ENCODE measurements around the gene BCL2L12. TPM values are rescaled to one million over a fixed set of nuclear protein-coding genes. Genes with fewer than 3 reads are reported as not detected.

The BCL2L12 gene
- total RNA-seq, 1 donor: 5.1 TPM

GRCh38 chr19:49679771-49680413 lies 14.2 kb downstream of the BCL2L12 start:
- Histone ChIP-seq H3K27me3 (ENCODE audit: insufficient read depth, low read length) (no peaks in the 10 kb centered on the region), H3K4me2 (ENCODE audit: insufficient read depth, low read length) (peak overlapping the region; percentile 68), H3K4me3 (ENCODE audit: insufficient read depth, low read length) (peak overlapping the region; percentile 56), H3K36me3 (ENCODE audit: insufficient read depth, low read length) (peaks cover 29% of the 10 kb centered on the region), H2AFZ (ENCODE audit: low read length) (no peak overlapping the region), H3K9me3 (ENCODE audit: low read depth, low read length) (no peaks in the 10 kb centered on the region), H3K27ac (ENCODE audit: low read depth, low read length) (peak overlapping the region; percentile 61), H4K20me1 (ENCODE audit: insufficient read depth, low read length) (peaks cover 40% of the 10 kb centered on the region), H3K79me2 (ENCODE audit: insufficient read depth, low read length) (peaks cover 49% of the 10 kb centered on the region), H3K4me1 (ENCODE audit: insufficient read depth, low read length) (peaks cover 25% of the 10 kb centered on the region)
- no peak for TF ChIP-seq CTCF (IDR thresholded peaks at IDR 0.05; ENCODE audit: extremely low read depth, low read depth, low read length)
- peak; percentile 66 for DNase-seq (ENCODE audit: insufficient read length, low spot score, missing footprints)

- peaks cover 41% of the 10 kb centered on the region for H4K20me1 ChIP-seq (ENCODE audit: insufficient read depth, low read length)
- H3K4me2 ChIP-seq (ENCODE audit: insufficient read depth, low read length): peak overlapping the region; percentile 68
- TF ChIP-seq CTCF (IDR thresholded peaks at IDR 0.05; ENCODE audit: extremely low read depth, low read depth, low read length): peak; percentile 97
- H3K4me1 ChIP-seq (ENCODE audit: insufficient read depth, low read length): peaks cover 25% of the 10 kb centered on the region
- peaks cover 49% of the 10 kb centered on the region for H3K79me2 ChIP-seq (ENCODE audit: insufficient read depth, low read length)
- H3K27ac ChIP-seq (ENCODE audit: low read depth, low read length): peak overlapping the region; percentile 61
- no peak overlapping the region for H2AFZ ChIP-seq (ENCODE audit: low read length)
- DNase-seq (ENCODE audit: insufficient read length, low spot score, missing footprints): peak; percentile 100
- H3K27me3 ChIP-seq (ENCODE audit: insufficient read depth, low read length): no peaks in the 10 kb centered on the region
- no peaks in the 10 kb centered on the region for H3K9me3 ChIP-seq (ENCODE audit: low read depth, low read length)
- H3K36me3 ChIP-seq (ENCODE audit: insufficient read depth, low read length): peaks cover 37% of the 10 kb centered on the region
- peak overlapping the region; percentile 56 for H3K4me3 ChIP-seq (ENCODE audit: insufficient read depth, low read length)
Measured at GRCh38 chr19:49680421-49681351, 15.0 kb downstream of the BCL2L12 start.

- peaks cover 21% of the 10 kb centered on the region for H3K4me1 ChIP-seq (ENCODE audit: insufficient read depth, low read length)
- TF ChIP-seq CTCF (IDR thresholded peaks at IDR 0.05; ENCODE audit: extremely low read depth, low read depth, low read length): no peak
- H4K20me1 ChIP-seq (ENCODE audit: insufficient read depth, low read length): peaks cover 41% of the 10 kb centered on the region
- H3K9me3 ChIP-seq (ENCODE audit: low read depth, low read length): no peaks in the 10 kb centered on the region
- no peak overlapping the region for H3K4me2 ChIP-seq (ENCODE audit: insufficient read depth, low read length)
- H3K79me2 ChIP-seq (ENCODE audit: insufficient read depth, low read length): peaks cover 49% of the 10 kb centered on the region
- peak; percentile 58 for DNase-seq (ENCODE audit: insufficient read length, low spot score, missing footprints)
- H3K4me3 ChIP-seq (ENCODE audit: insufficient read depth, low read length): no peak overlapping the region
- no peak overlapping the region for H3K27ac ChIP-seq (ENCODE audit: low read depth, low read length)
- H3K27me3 ChIP-seq (ENCODE audit: insufficient read depth, low read length): no peaks in the 10 kb centered on the region
- H2AFZ ChIP-seq (ENCODE audit: low read length): no peak overlapping the region
- peaks cover 42% of the 10 kb centered on the region for H3K36me3 ChIP-seq (ENCODE audit: insufficient read depth, low read length)
Measured at GRCh38 chr19:49681830-49682229, 16.1 kb downstream of the BCL2L12 start.

GRCh38 chr19:49682274-49682673 lies 16.5 kb downstream of the BCL2L12 start:
- H3K9me3 ChIP-seq (ENCODE audit: low read depth, low read length): no peaks in the 10 kb centered on the region
- H3K27me3 ChIP-seq (ENCODE audit: insufficient read depth, low read length): no peaks in the 10 kb centered on the region
- H3K79me2 ChIP-seq (ENCODE audit: insufficient read depth, low read length): peaks cover 46% of the 10 kb centered on the region
- H2AFZ ChIP-seq (ENCODE audit: low read length): no peak overlapping the region
- DNase-seq (ENCODE audit: insufficient read length, low spot score, missing footprints): peak; percentile 94
- no peak overlapping the region for H3K4me2 ChIP-seq (ENCODE audit: insufficient read depth, low read length)
- no peak for TF ChIP-seq CTCF (IDR thresholded peaks at IDR 0.05; ENCODE audit: extremely low read depth, low read depth, low read length)
- peaks cover 21% of the 10 kb centered on the region for H3K4me1 ChIP-seq (ENCODE audit: insufficient read depth, low read length)
- H4K20me1 ChIP-seq (ENCODE audit: insufficient read depth, low read length): peaks cover 41% of the 10 kb centered on the region
- no peak overlapping the region for H3K4me3 ChIP-seq (ENCODE audit: insufficient read depth, low read length)
- H3K27ac ChIP-seq (ENCODE audit: low read depth, low read length): no peak overlapping the region
- peaks cover 42% of the 10 kb centered on the region for H3K36me3 ChIP-seq (ENCODE audit: insufficient read depth, low read length)
